ENCODE results near the gene RCL1.
"Not testable (repeated sequence)": the region's sequence is repeated elsewhere in the genome, so short reads cannot be mapped to it uniquely, and the experiment has no call there.

DNA sequence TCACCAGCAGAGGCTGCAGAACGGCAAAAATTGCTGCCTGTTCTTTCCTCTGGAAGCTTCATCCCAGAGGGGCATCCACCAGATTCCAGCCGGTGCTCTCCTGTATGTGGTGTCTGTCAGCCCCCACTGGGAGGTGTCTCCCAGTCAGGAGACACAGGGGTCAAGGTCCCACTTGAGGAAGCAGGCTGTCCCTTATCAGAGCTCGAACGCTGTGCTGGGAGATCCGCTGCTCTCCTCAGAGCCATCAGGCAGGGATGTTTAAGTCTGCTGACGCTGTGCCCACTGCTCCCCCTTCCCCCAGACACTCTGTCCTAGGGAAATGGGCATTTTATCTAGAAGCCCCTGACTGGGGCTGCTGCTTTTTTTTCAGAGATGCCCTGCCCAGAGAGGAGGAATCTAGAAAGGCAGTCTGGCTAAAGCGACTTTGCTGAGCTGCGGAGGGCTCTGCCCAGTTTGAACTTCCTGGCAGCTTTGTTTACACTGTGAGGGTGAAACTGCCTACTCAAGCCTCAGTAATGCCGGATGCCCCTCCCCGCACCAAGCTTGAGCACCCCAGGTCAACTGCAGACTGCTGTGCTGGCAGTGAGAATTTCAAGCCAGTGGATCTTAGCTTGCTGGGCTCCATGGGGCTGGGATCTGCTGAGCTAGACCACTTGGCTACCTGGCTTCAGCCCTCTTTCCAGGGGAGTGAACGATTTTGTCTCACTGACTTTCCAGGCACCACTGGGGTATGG is 108.8 kb downstream of the RCL1 start:
- TF ChIP-seq, protein P1, sequence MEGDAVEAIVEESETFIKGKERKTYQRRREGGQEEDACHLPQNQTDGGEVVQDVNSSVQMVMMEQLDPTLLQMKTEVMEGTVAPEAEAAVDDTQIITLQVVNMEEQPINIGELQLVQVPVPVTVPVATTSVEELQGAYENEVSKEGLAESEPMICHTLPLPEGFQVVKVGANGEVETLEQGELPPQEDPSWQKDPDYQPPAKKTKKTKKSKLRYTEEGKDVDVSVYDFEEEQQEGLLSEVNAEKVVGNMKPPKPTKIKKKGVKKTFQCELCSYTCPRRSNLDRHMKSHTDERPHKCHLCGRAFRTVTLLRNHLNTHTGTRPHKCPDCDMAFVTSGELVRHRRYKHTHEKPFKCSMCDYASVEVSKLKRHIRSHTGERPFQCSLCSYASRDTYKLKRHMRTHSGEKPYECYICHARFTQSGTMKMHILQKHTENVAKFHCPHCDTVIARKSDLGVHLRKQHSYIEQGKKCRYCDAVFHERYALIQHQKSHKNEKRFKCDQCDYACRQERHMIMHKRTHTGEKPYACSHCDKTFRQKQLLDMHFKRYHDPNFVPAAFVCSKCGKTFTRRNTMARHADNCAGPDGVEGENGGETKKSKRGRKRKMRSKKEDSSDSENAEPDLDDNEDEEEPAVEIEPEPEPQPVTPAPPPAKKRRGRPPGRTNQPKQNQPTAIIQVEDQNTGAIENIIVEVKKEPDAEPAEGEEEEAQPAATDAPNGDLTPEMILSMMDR (IDR thresholded peaks at IDR 0.05; ENCODE audit: low read length) = not testable (repeated sequence)
- TF ChIP-seq EZH2 (IDR thresholded peaks at IDR 0.05; ENCODE audit: borderline replicate concordance, low read length) = not testable (repeated sequence)
